Stomach smooth muscle (tissue), 2 donors: ENCODE results near the gene B4GALT3.

Experiments used
- H3K27ac ChIP-seq: one replicate; pipeline ENCODE4 v1.7.0; 2013; ENCODE audit warnings: mild to moderate bottlenecking, low read length, inconsistent platforms
- H3K27me3 ChIP-seq, 2 donors: one replicate each; pipeline ENCODE4 v1.7.0; 2013; ENCODE audit warnings: low read length in 2 of 2; ENCODE audit not compliant: insufficient read depth in 2 of 2, control insufficient read depth in 1 of 2
- H3K36me3 ChIP-seq, 2 donors: one replicate each; pipeline ENCODE4 v1.7.0; 2013; ENCODE audit warnings: low read length in 2 of 2; ENCODE audit not compliant: control insufficient read depth in 2 of 2, insufficient read depth in 2 of 2
- H3K4me1 ChIP-seq: one replicate; pipeline ENCODE4 v1.7.0; 2013; ENCODE audit warnings: low read length; ENCODE audit not compliant: control insufficient read depth, insufficient read depth
- H3K4me3 ChIP-seq, 2 donors: one replicate each; pipeline ENCODE4 v1.7.0; 2013; ENCODE audit warnings: low read length in 2 of 2
- H3K9ac ChIP-seq, 2 donors: one replicate each; pipeline ENCODE4 v1.7.0; 2013; ENCODE audit warnings: low read length in 2 of 2, mild to moderate bottlenecking in 1 of 2
- H3K9me3 ChIP-seq, 2 donors: one replicate each; pipeline ENCODE4 v1.7.0; 2013; ENCODE audit warnings: low read length in 2 of 2; ENCODE audit not compliant: control insufficient read depth in 2 of 2
- donor health status: healthy.
- donor health status: Pancreatic carcinoma.

Gene B4GALT3

GRCh38 chr1:161196111-161196510 is 18.8 kb upstream of the B4GALT3 start:
- Histone ChIP-seq H3K4me3 (peak overlapping the region; percentile 22 to 68), H3K9ac (peak overlapping the region in 1 of 2 donors; percentile 80), H3K4me1 (peaks cover 60% of the 10 kb centered on the region), H3K27me3 (no peaks in the 10 kb centered on the region), H3K9me3 (no peaks in the 10 kb centered on the region), H3K36me3 (peaks cover 0 to 18% of the 10 kb centered on the region in 2 donors), H3K27ac (no peak overlapping the region)

- peaks cover 51% of the 10 kb centered on the region for H3K4me1 ChIP-seq
- H3K27me3 ChIP-seq: no peaks in the 10 kb centered on the region
- peaks cover 0 to 18% of the 10 kb centered on the region in 2 donors for H3K36me3 ChIP-seq
- H3K9ac ChIP-seq: peak overlapping the region in 1 of 2 donors; percentile 80
- H3K27ac ChIP-seq: no peak overlapping the region
- H3K4me3 ChIP-seq: peak overlapping the region in 1 of 2 donors; percentile 54
- no peaks in the 10 kb centered on the region for H3K9me3 ChIP-seq
Observed at GRCh38 chr1:161195171-161195570, 17.9 kb upstream of the B4GALT3 start.

- H3K9ac ChIP-seq: no peak overlapping the region
- peaks cover 37% of the 10 kb centered on the region for H3K4me1 ChIP-seq
- H3K27ac ChIP-seq: no peak overlapping the region
- no peaks in the 10 kb centered on the region for H3K9me3 ChIP-seq
- no peaks in the 10 kb centered on the region for H3K27me3 ChIP-seq
- H3K4me3 ChIP-seq: no peak overlapping the region
- peaks cover 0 to 18% of the 10 kb centered on the region in 2 donors for H3K36me3 ChIP-seq
Observed at GRCh38 chr1:161193561-161194235, 16.4 kb upstream of the B4GALT3 start.

- peaks cover 0 to 18% of the 10 kb centered on the region in 2 donors for H3K36me3 ChIP-seq
- no peak overlapping the region for H3K9ac ChIP-seq
Observed at GRCh38 chr1:161192476-161193465, 15.5 kb upstream of the B4GALT3 start.

GRCh38 chr1:161191971-161192370 is 14.7 kb upstream of the B4GALT3 start:
- Histone ChIP-seq H3K4me3 (no peak overlapping the region), H3K36me3 (peaks cover 0 to 18% of the 10 kb centered on the region in 2 donors), H3K9me3 (no peaks in the 10 kb centered on the region), H3K27me3 (no peaks in the 10 kb centered on the region), H3K4me1 (peaks cover 24% of the 10 kb centered on the region), H3K27ac (no peak overlapping the region), H3K9ac (no peak overlapping the region)

More at GRCh38 chr1:161192476-161193465, 15.5 kb upstream of the B4GALT3 start:
- Histone ChIP-seq H3K9me3 (no peaks in the 10 kb centered on the region), H3K27me3 (no peaks in the 10 kb centered on the region), H3K4me3 (no peak overlapping the region), H3K27ac (no peak overlapping the region), H3K4me1 (peaks cover 28% of the 10 kb centered on the region)

- H3K36me3 ChIP-seq: peaks cover 0 to 17% of the 10 kb centered on the region in 2 donors
- H3K27me3 ChIP-seq: no peaks in the 10 kb centered on the region
- H3K4me3 ChIP-seq: no peak overlapping the region
Observed at GRCh38 chr1:161190962-161191521, 13.7 kb upstream of the B4GALT3 start.

GRCh38 chr1:161189036-161189435 is 11.7 kb upstream of the B4GALT3 start:
- no peak overlapping the region for H3K27ac ChIP-seq
- H3K4me3 ChIP-seq: no peak overlapping the region
- peaks cover 0 to 6% of the 10 kb centered on the region in 2 donors for H3K36me3 ChIP-seq
- no peak overlapping the region for H3K9ac ChIP-seq
- H3K9me3 ChIP-seq: no peaks in the 10 kb centered on the region
- no peaks in the 10 kb centered on the region for H3K27me3 ChIP-seq
- H3K4me1 ChIP-seq: peaks cover 21% of the 10 kb centered on the region

More at GRCh38 chr1:161190962-161191521, 13.7 kb upstream of the B4GALT3 start:
- H3K4me1 ChIP-seq: peaks cover 18% of the 10 kb centered on the region
- H3K9me3 ChIP-seq: no peaks in the 10 kb centered on the region
- no peak overlapping the region for H3K27ac ChIP-seq
- H3K9ac ChIP-seq: no peak overlapping the region

GRCh38 chr1:161188381-161188780 is 11.1 kb upstream of the B4GALT3 start:
- H3K27me3 ChIP-seq: no peaks in the 10 kb centered on the region
- H3K4me3 ChIP-seq: no peak overlapping the region
- H3K9ac ChIP-seq: no peak overlapping the region
- H3K9me3 ChIP-seq: no peaks in the 10 kb centered on the region
- peaks cover 0 to 6% of the 10 kb centered on the region in 2 donors for H3K36me3 ChIP-seq
- H3K4me1 ChIP-seq: peaks cover 21% of the 10 kb centered on the region
- H3K27ac ChIP-seq: no peak overlapping the region

GRCh38 chr1:161187311-161187710 is 10.0 kb upstream of the B4GALT3 start:
- Histone ChIP-seq H3K9me3 (no peaks in the 10 kb centered on the region), H3K27ac (no peak overlapping the region), H3K4me3 (no peak overlapping the region), H3K36me3 (peaks cover 0 to 6% of the 10 kb centered on the region in 2 donors), H3K9ac (no peak overlapping the region), H3K27me3 (no peaks in the 10 kb centered on the region), H3K4me1 (peaks cover 12% of the 10 kb centered on the region)

- Histone ChIP-seq H3K9ac (no peak overlapping the region), H3K36me3 (no peaks in the 10 kb centered on the region), H3K27ac (peak overlapping the region; percentile 55), H3K9me3 (no peaks in the 10 kb centered on the region), H3K4me1 (peaks cover 9% of the 10 kb centered on the region), H3K27me3 (no peaks in the 10 kb centered on the region), H3K4me3 (no peak overlapping the region)
Observed at GRCh38 chr1:161185732-161186311, 8.5 kb upstream of the B4GALT3 start.
